ENCODE results near the gene THEM4.
"Not testable (repeated sequence)": the region's sequence is repeated elsewhere in the genome, so short reads cannot be mapped to it uniquely, and the experiment has no call there.

Gene THEM4

DNA sequence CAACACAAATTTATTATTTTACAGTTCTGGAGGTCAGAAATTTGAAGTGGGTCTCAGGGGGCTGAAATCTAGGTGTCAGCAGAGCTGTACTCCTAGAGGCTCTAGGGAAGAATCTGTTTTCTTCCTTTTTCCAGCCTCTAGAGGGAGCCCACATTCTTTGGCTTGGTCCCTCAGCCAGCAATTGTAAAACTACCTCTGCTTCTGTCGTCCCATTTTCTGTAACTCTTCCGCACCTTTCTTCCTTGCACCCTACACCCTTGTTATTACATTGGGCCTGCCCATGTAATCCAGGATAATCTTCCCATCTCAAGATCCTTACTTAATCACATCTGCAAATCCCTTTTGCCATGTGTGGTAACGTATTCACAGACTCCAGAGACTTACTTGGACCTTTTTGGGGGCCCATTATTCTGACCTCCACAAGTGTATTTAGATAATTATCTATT, 24.8 kb upstream of the THEM4 start:
- DNase-seq (ENCODE audit: low read depth) = no peak

GRCh38 chr1:151924691-151925587, 15.6 kb upstream of the THEM4 start:
- no peak for DNase-seq (ENCODE audit: low read depth)

GRCh38 chr1:151923422-151923821, 14.1 kb upstream of the THEM4 start:
- no peak for DNase-seq (ENCODE audit: low read depth)

GRCh38 chr1:151920149-151920548, 10.8 kb upstream of the THEM4 start:
- no peak for DNase-seq (ENCODE audit: low read depth)

- DNase-seq (ENCODE audit: low read depth) = no peak
Observed at GRCh38 chr1:151918819-151919610, 9.7 kb upstream of the THEM4 start.

- no peak for DNase-seq (ENCODE audit: low read depth)
Observed at GRCh38 chr1:151918156-151918555, 8.8 kb upstream of the THEM4 start.

DNA sequence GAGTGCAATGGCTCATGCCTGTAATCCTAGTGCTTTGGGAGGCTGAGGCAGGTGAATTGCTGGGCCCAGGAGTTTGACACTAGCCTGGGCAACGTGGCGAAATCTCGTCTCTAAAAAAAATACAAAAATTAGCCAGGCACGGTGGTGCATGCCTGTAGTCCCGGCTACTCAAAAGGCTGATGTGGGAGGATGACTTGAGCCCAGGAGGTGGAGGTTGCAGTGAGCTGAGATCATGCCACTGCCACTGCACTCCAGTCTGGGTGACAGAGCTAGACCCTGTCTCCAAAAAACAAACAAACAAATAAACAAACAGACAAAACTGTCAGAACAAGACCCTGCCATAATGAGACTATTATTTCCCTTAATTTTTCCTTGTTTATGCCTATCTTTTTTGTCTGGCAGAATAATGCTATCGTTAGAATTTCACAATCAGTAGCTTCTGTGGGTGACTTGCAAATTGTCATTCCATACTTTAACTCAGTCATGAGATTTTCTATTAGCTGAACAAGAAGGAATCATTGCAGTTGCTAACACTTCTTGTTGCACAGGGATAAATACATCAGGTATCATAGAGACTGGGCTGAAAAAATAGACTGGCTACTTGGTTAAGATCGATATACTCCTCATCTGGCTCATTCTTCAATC, 7.5 kb upstream of the THEM4 start:
- no peak for DNase-seq (ENCODE audit: low read depth)

GRCh38 chr1:151915061-151915686, 5.9 kb upstream of the THEM4 start:
- DNase-seq (ENCODE audit: low read depth) = no peak

GRCh38 chr1:151914076-151914475, 4.8 kb upstream of the THEM4 start:
- DNase-seq (ENCODE audit: low read depth) = no peak

DNA sequence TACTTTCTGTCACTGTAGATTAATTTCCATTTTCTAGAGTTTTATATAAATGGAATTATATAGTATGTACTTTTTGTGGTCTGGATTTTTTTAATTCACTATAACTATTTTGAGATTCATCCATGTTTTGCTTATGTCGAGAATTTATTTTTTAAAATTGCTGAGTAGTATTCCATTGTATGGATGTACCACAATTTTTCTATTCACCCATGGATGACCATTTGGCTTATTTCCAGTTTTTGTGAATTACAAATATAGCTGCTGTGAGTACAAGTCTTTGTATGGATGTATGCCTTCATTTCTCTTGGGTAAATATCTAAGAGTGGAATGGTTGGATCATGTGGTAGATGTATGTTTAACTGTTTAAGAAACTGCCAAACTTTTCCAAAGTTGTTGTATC, 3.7 kb upstream of the THEM4 start:
- DNase-seq (ENCODE audit: low read depth) = no peak

DNA sequence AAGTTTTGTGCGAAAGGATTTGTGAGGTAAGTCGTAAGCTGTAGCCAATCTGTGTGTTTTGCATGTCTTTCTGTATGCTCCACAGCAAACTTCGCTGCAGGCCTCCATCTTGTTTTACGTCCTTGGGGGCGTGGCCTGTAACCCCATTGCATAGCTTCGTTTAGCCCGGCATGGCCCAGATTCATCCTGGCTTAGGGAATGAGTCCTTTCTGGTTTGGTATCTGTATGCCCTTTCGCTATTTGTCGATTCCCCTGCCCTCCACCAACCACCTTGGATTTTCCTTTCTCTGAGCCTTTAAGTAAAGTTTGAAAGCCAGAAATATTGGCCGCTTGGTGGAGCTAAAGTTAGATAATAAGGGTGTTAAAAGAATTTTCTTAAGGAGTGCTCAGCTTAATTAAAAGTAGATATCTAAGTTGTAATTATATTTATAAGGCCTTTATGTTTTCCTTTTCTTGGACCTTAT, 1.1 kb downstream of the THEM4 start:
- no peak for DNase-seq (ENCODE audit: low read depth)

GRCh38 chr1:151907363-151908139, 1.8 kb downstream of the THEM4 start:
- DNase-seq (ENCODE audit: low read depth) = no peak

DNA sequence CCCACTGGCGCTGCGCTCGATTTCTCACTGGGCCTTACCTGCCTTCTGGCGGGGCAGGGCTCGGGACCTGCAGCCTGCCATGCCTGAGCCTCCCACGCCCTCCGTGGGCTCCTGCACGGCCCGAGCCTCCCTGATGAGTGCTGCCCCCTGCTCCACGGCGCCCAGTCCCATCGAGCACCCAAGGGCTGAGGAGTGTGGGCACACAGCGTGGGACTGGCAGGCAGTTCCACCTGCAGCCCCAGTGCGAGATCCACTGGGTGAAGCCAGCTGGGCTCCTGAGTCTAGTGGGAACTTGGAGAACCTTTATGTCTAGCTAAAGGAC, 3.0 kb downstream of the THEM4 start:
- DNase-seq (ENCODE audit: low read depth) = not testable (repeated sequence)

DNA sequence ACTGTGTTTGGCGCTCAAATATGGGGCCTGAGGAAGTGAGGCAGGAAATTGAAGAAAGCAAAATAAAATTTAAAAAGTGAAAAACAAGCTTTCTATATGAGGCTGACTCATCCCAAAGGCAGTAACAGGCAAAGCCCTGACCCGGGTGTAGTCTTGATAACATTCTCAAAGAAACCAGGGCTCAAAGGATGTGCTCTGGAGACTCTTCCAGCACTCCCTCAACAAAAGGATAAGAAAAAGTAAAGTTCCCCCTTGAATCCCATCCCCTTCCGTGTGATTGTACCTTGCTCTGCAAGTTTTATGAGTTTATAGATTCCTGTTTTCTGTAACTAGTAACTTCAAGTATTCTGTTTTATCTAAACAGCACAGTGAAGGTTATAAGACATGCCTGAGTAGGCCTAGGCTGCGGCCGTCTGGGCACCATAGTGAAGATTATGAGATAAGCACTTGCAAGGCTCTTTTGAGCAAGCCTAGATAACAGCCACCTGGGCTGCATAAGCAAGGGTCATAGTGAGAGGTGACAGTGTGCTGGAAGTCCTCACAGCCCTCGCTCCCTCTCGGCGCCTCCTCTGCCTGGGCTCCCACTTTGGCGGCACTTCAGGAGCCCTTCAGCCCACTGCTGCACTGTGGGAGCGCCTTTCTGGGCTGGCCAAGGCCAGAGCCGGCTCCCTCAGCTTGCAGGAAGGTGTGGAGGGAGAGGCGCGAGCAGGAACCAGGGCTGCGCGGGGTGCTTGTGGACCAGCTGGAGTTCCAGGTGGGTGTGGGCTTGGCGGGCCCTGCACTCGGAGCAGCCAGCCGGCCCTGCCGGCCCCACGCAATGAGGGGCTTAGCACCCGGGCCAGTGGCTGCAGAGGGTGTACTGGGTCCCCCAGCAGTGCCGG, 3.6 kb downstream of the THEM4 start:
- DNase-seq (ENCODE audit: low read depth) = not testable (repeated sequence)

DNA sequence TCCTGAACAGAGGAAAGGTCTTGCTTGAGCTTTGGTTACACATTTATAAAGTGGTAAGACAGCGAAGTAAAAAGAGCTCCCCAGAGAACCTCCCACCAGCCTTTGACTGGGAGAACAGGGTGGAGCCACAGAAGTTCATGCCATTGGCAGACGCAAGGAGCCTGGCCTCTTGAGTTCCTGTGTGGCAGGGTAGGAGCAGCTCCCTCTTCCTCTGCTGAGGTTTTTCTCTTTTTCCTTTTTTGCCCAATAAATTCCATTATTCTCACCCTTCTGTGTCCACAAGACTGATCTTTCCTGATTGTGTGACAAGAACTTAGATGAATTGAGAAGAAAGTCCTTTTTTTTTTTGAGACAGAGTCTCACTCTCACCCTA, 4.3 kb downstream of the THEM4 start:
- no peak for DNase-seq (ENCODE audit: low read depth)

DNA sequence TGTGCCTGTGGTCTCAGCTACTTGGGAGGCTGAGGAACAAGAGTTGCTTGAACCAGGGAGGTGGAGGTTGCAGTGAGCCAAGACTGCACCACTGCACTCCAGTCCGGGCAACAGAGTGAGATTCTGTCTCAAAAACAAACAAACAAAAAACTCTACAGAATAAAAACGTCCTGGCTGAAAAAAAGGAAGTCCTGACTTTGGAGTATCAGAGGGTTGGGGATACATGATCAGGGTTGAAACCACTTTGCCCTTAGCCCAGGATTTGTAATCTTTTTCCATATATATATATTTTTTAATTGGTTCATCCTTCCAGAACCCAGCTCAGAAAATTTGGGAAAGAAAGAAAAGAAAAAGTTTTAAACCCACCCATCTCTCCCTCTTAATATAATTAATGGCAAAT, 6.5 kb downstream of the THEM4 start:
- no peak for DNase-seq (ENCODE audit: low read depth)

GRCh38 chr1:151900804-151901203, 8.5 kb downstream of the THEM4 start:
- not testable (repeated sequence) for DNase-seq (ENCODE audit: low read depth)

- DNase-seq (ENCODE audit: low read depth) = no peak
Observed at GRCh38 chr1:151898519-151898991, 10.8 kb downstream of the THEM4 start.

GRCh38 chr1:151897991-151898431, 11.3 kb downstream of the THEM4 start:
- no peak for DNase-seq (ENCODE audit: low read depth)
